NK-92 (cell line): ENCODE results near the gene RET.

ENCODE experiments used
- DNase-seq: peaks from one replicate; lab custom pipeline; 2025; ENCODE audit not compliant: unreplicated experiment; lab: John Stamatoyannopoulos, UW

The RET gene

GRCh38 chr10:43106256-43107091, 29.6 kb downstream of the RET start:
- no peak for DNase-seq

- DNase-seq = no peak
Measured at GRCh38 chr10:43108951-43109350, 32.1 kb downstream of the RET start.

GRCh38 chr10:43109671-43110249, 32.9 kb downstream of the RET start:
- no peak for DNase-seq

- DNase-seq = no peak
Measured at GRCh38 chr10:43110338-43111071, 33.6 kb downstream of the RET start.

- DNase-seq = no peak
Measured at GRCh38 chr10:43111101-43111500, 34.2 kb downstream of the RET start.

GRCh38 chr10:43111921-43112607, 35.2 kb downstream of the RET start:
- no peak for DNase-seq

- DNase-seq = no peak
Measured at GRCh38 chr10:43112608-43112961, 35.7 kb downstream of the RET start.

GRCh38 chr10:43113201-43114087, 36.6 kb downstream of the RET start:
- DNase-seq = no peak

- no peak for DNase-seq
Measured at GRCh38 chr10:43114088-43114742, 37.3 kb downstream of the RET start.

GRCh38 chr10:43114743-43115611, 38.1 kb downstream of the RET start:
- DNase-seq = no peak

- no peak for DNase-seq
Measured at GRCh38 chr10:43115881-43116595, 39.2 kb downstream of the RET start.

- DNase-seq = no peak
Measured at GRCh38 chr10:43116596-43116995, 39.7 kb downstream of the RET start.

- DNase-seq = no peak
Measured at GRCh38 chr10:43117031-43117776, 40.3 kb downstream of the RET start.

- DNase-seq = no peak
Measured at GRCh38 chr10:43117777-43118583, 41.1 kb downstream of the RET start.

GRCh38 chr10:43118631-43119415, 42.0 kb downstream of the RET start:
- DNase-seq = no peak
